Astrocyte (in vitro differentiated cells and primary cell): ENCODE data around the gene TYW3. TPM values are rescaled to one million over a fixed set of nuclear protein-coding genes. Genes with fewer than 3 reads are reported as not detected.

Experiments used
- DNase-seq: peaks from one replicate; pipeline ENCODE4 v3.0.0-alpha.2; 2010; ENCODE audit warnings: low read depth
- FAIRE-seq: peaks from 2 replicates; lab custom pipeline; 2011; peaks lifted over from hg19 to GRCh38; lab: Jason Lieb, UNC
- H2AFZ ChIP-seq: 2 replicates; pipeline ENCODE4 v1.6.0; 2012; ENCODE audit warnings: low read depth, low read length, inconsistent platforms
- H3K27ac ChIP-seq: 2 replicates; pipeline ENCODE4 v1.5.1; 2011; ENCODE audit warnings: low read depth, low read length, inconsistent platforms
- H3K27me3 ChIP-seq: 2 replicates; pipeline ENCODE4 v1.6.0; 2011; ENCODE audit warnings: low read length, inconsistent platforms; ENCODE audit not compliant: insufficient read depth
- H3K36me3 ChIP-seq: 2 replicates; pipeline ENCODE4 v1.5.1; 2011; ENCODE audit warnings: low read length, inconsistent platforms; ENCODE audit not compliant: insufficient read depth
- H3K4me1 ChIP-seq: 2 replicates; pipeline ENCODE4 v1.5.1; 2011; ENCODE audit warnings: low read length, inconsistent platforms; ENCODE audit not compliant: insufficient read depth
- H3K4me2 ChIP-seq: 2 replicates; pipeline ENCODE4 v1.6.0; 2012; ENCODE audit warnings: low read length, inconsistent platforms
- H3K4me3 ChIP-seq: 2 replicates; pipeline ENCODE4 v1.5.1; 2011; ENCODE audit warnings: low read depth, mild to moderate bottlenecking, low read length, inconsistent platforms; ENCODE audit not compliant: insufficient read depth
- H3K79me2 ChIP-seq: 2 replicates; pipeline ENCODE4 v1.6.0; 2012; ENCODE audit warnings: mild to moderate bottlenecking, low read length, inconsistent platforms; ENCODE audit not compliant: insufficient read depth
- H3K9ac ChIP-seq: 2 replicates; pipeline ENCODE4 v1.6.0; 2012; ENCODE audit warnings: mild to moderate bottlenecking, low read length, inconsistent platforms
- H3K9me3 ChIP-seq: 2 replicates; pipeline ENCODE4 v1.5.1; 2012; ENCODE audit warnings: low read depth, mild to moderate bottlenecking, low read length, inconsistent platforms; ENCODE audit not compliant: insufficient read depth
- H4K20me1 ChIP-seq: 2 replicates; pipeline ENCODE4 v1.6.0; 2012; ENCODE audit warnings: low read length, inconsistent platforms; ENCODE audit not compliant: insufficient read depth
- H3K27ac Mint-ChIP-seq: one replicate; pipeline ENCODE4 v1.8.0; 2021; ENCODE audit warnings: mild to moderate bottlenecking, mixed read lengths; ENCODE audit not compliant: unreplicated experiment
- H3K27me3 Mint-ChIP-seq: one replicate; pipeline ENCODE4 v1.8.0; 2021; ENCODE audit warnings: low read depth, mixed read lengths; ENCODE audit not compliant: unreplicated experiment
- H3K36me3 Mint-ChIP-seq: one replicate; pipeline ENCODE4 v1.8.0; 2021; ENCODE audit warnings: low read depth, mixed read lengths; ENCODE audit not compliant: unreplicated experiment
- H3K4me1 Mint-ChIP-seq: one replicate; pipeline ENCODE4 v1.8.0; 2021; ENCODE audit warnings: low read depth, mixed read lengths; ENCODE audit not compliant: unreplicated experiment
- H3K4me3 Mint-ChIP-seq: one replicate; pipeline ENCODE4 v1.8.0; 2021; ENCODE audit warnings: mild to moderate bottlenecking, moderate library complexity, mixed read lengths; ENCODE audit not compliant: unreplicated experiment
- H3K9me3 Mint-ChIP-seq: one replicate; pipeline ENCODE4 v1.8.0; 2021; ENCODE audit warnings: mild to moderate bottlenecking, mixed read lengths; ENCODE audit not compliant: unreplicated experiment
- CTCF ChIP-seq: IDR thresholded peaks from 2 replicates; pipeline ENCODE4 v1.5.1; 2011; ENCODE audit warnings: low read depth, mild to moderate bottlenecking, inconsistent platforms, low read length, moderate library complexity; ENCODE audit not compliant: insufficient read depth
- EZH2 ChIP-seq: IDR thresholded peaks from 2 replicates; pipeline ENCODE4 v1.6.1; 2012; ENCODE audit warnings: mild to moderate bottlenecking, low read length, inconsistent platforms; ENCODE audit not compliant: insufficient read depth
- total RNA-seq: library from RNA; stranded (reverse); gene quantifications from 2 replicates; pipeline ENCODE4 v1.2.1, GENCODE V29; 2021

Gene TYW3
- total RNA-seq, 1 donor from 2014 or later: 19.4 TPM

DNA sequence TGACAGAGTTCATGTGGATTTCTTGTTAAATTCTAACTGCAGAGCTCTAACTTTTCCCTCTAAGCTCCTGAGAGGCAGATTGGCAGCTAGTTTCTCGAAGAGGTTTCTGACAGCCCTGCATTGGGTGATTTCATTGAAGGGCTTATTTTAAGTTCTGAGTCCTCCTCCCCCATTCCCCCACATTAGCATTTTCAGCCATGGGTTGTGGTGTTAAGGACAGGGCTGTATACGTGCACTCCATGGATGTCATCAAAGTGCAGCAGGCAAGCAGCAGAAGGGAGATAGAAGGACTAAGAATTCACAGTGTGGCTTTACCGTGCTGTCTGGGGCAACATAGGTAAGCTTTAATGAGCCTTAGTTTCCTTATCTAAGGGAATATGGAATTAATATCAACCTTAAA lies 19.1 kb upstream of the TYW3 start:
- FAIRE-seq: no peak
- H3K4me2 ChIP-seq: no peak overlapping the region

GRCh38 chr1:74714429-74715235 lies 18.3 kb upstream of the TYW3 start:
- peaks cover 25% of the 10 kb centered on the region for H3K36me3 ChIP-seq
- H3K4me1 ChIP-seq: no peaks in the 10 kb centered on the region
- no peak overlapping the region for H3K9ac ChIP-seq
- no peak overlapping the region for H3K4me3 ChIP-seq
- H2AFZ ChIP-seq: no peak overlapping the region
- H3K9me3 Mint-ChIP-seq: peaks cover 2% of the 10 kb centered on the region
- no peak for FAIRE-seq
- no peaks in the 10 kb centered on the region for H3K27me3 Mint-ChIP-seq
- peaks cover 8% of the 10 kb centered on the region for H3K4me1 Mint-ChIP-seq
- H3K27ac ChIP-seq: no peak overlapping the region
- no peaks in the 10 kb centered on the region for H3K9me3 ChIP-seq
- no peak overlapping the region for H3K4me3 Mint-ChIP-seq
- TF ChIP-seq CTCF: no peak
- no peak for TF ChIP-seq EZH2
- no peaks in the 10 kb centered on the region for H3K27me3 ChIP-seq
- no peak overlapping the region for H3K4me2 ChIP-seq
- peaks cover 17% of the 10 kb centered on the region for H3K36me3 Mint-ChIP-seq
- peak overlapping the region; percentile 8 for H3K27ac Mint-ChIP-seq
- no peak for DNase-seq
- H3K79me2 ChIP-seq: no peaks in the 10 kb centered on the region
- no peaks in the 10 kb centered on the region for H4K20me1 ChIP-seq

More for the DNA sequence above, 19.1 kb upstream of the TYW3 start:
- peaks cover 2% of the 10 kb centered on the region for H3K9me3 Mint-ChIP-seq
- H3K4me3 ChIP-seq: no peak overlapping the region
- no peak for TF ChIP-seq CTCF
- H3K27me3 ChIP-seq: no peaks in the 10 kb centered on the region
- H3K4me1 ChIP-seq: no peaks in the 10 kb centered on the region
- H3K79me2 ChIP-seq: no peaks in the 10 kb centered on the region
- H3K36me3 ChIP-seq: peaks cover 24% of the 10 kb centered on the region
- no peaks in the 10 kb centered on the region for H3K9me3 ChIP-seq
- peaks cover 8% of the 10 kb centered on the region for H3K4me1 Mint-ChIP-seq
- no peaks in the 10 kb centered on the region for H3K27me3 Mint-ChIP-seq
- H3K27ac Mint-ChIP-seq: peak overlapping the region; percentile 23
- no peak overlapping the region for H3K27ac ChIP-seq
- no peak overlapping the region for H3K4me3 Mint-ChIP-seq
- H3K9ac ChIP-seq: no peak overlapping the region
- peaks cover 17% of the 10 kb centered on the region for H3K36me3 Mint-ChIP-seq
- no peak overlapping the region for H2AFZ ChIP-seq
- no peaks in the 10 kb centered on the region for H4K20me1 ChIP-seq
- DNase-seq: no peak

GRCh38 chr1:74715236-74715502 lies 17.8 kb upstream of the TYW3 start:
- Mint-ChIP-seq H3K36me3 (peaks cover 19% of the 10 kb centered on the region), H3K27ac (no peak overlapping the region), H3K27me3 (no peaks in the 10 kb centered on the region), H3K4me1 (peaks cover 8% of the 10 kb centered on the region), H3K9me3 (peaks cover 2% of the 10 kb centered on the region), H3K4me3 (no peak overlapping the region)
- H3K36me3 ChIP-seq: peaks cover 24% of the 10 kb centered on the region
- no peak overlapping the region for H3K4me3 ChIP-seq
- FAIRE-seq (no peak), DNase-seq (no peak)
- no peak overlapping the region for H2AFZ ChIP-seq
- H3K4me1 ChIP-seq: no peaks in the 10 kb centered on the region
- no peaks in the 10 kb centered on the region for H3K79me2 ChIP-seq
- TF ChIP-seq EZH2 (no peak), CTCF (no peak)
- H3K9ac ChIP-seq: no peak overlapping the region
- H3K27me3 ChIP-seq: no peaks in the 10 kb centered on the region
- no peaks in the 10 kb centered on the region for H4K20me1 ChIP-seq
- H3K4me2 ChIP-seq: no peak overlapping the region
- no peaks in the 10 kb centered on the region for H3K9me3 ChIP-seq
- no peak overlapping the region for H3K27ac ChIP-seq
